Gastrocnemius medialis (tissue), 4 donors: ENCODE data around the gene SERPINB6.

Experiments used
- CTCF ChIP-seq, 5 experiments: fragments of 450-650 bp in 3 of 5; fragments of 200-600 bp in 2 of 5; sonication (generic) in 2 of 5; IDR thresholded peaks in 4 of 5; conservative IDR thresholded peaks in 1 of 5; 1 replicate in 4 of 5; 2 replicates in 1 of 5; pipeline ENCODE4 v1.5.1; 2016 to 2019; ENCODE audit warnings: antibody characterized with exemption in 5 of 5, mild to moderate bottlenecking in 3 of 5, moderate library complexity in 3 of 5
- POLR2A ChIP-seq, 2 donors: fragments of 450-650 bp; IDR thresholded peaks; one replicate each; pipeline ENCODE4 v1.6.1; 2017; ENCODE audit warnings: antibody characterized with exemption in 2 of 2, mild to moderate bottlenecking in 2 of 2, moderate library complexity in 2 of 2

GRCh38 chr6:2915150-2915549 is 56.2 kb downstream of the SERPINB6 start:
- TF ChIP-seq CTCF (IDR thresholded peaks at IDR 0.05 in 4 of 5, conservative IDR thresholded peaks at IDR 0.05 in 1 of 5) = no peak
- no peak for TF ChIP-seq POLR2A (IDR thresholded peaks at IDR 0.05)
